GM23338 (cell line): Measurements from ENCODE around the gene PARVA. TPM values are rescaled to one million over a fixed set of nuclear protein-coding genes. Genes with fewer than 3 reads are reported as not detected.

ENCODE experiments used
- ATAC-seq: fragments of 200-7000 bp; cut with Tn5 transposase; 3 replicates; pipeline ENCODE4 v1.9.1; 2020
- DNase-seq: peaks from one replicate; pipeline ENCODE4 v3.0.0-alpha.2; 2015; ENCODE audit warnings: low spot score
- H2AFZ ChIP-seq: fragments of 200-600 bp; sonication (generic); 2 replicates; pipeline ENCODE4 v1.8.0; 2016; ENCODE audit warnings: antibody characterized with exemption, mild to moderate bottlenecking, moderate library complexity
- H3F3A ChIP-seq: fragments of 200-600 bp; sonication (generic); replicated peaks from 2 replicates; pipeline ENCODE4 v1.8.0; 2017; ENCODE audit warnings: antibody characterized with exemption, mixed run types, low read depth
- H3K27ac ChIP-seq: fragments of 200-600 bp; sonication (generic); 2 replicates; pipeline ENCODE4 v1.6.1; 2016; ENCODE audit warnings: low read depth
- H3K27me3 ChIP-seq: fragments of 200-600 bp; sonication (generic); 2 replicates; pipeline ENCODE4 v1.8.0; 2016; ENCODE audit warnings: mild to moderate bottlenecking, mixed run types, moderate library complexity; ENCODE audit not compliant: insufficient read depth
- H3K36me3 ChIP-seq: fragments of 200-600 bp; sonication (generic); 2 replicates; pipeline ENCODE4 v1.8.0; 2016; ENCODE audit warnings: mild to moderate bottlenecking; ENCODE audit not compliant: insufficient read depth
- H3K4me1 ChIP-seq: fragments of 200-600 bp; sonication (generic); 2 replicates; pipeline ENCODE4 v1.8.0; 2016; ENCODE audit warnings: mild to moderate bottlenecking, moderate library complexity; ENCODE audit not compliant: insufficient read depth
- H3K4me2 ChIP-seq: fragments of 200-600 bp; sonication (generic); 2 replicates; pipeline ENCODE4 v1.7.1; 2017; ENCODE audit warnings: mixed run types
- H3K4me3 ChIP-seq: fragments of 200-600 bp; sonication (generic); 2 replicates; pipeline ENCODE4 v1.6.1; 2016; ENCODE audit warnings: mixed run types
- H3K79me2 ChIP-seq: fragments of 200-600 bp; sonication (generic); replicated peaks from 2 replicates; pipeline ENCODE4 v1.8.0; 2017; ENCODE audit warnings: mild to moderate bottlenecking; ENCODE audit not compliant: insufficient read depth
- H3K9me2 ChIP-seq: fragments of 200-600 bp; sonication (generic); 2 replicates; pipeline ENCODE4 v1.8.0; 2017; ENCODE audit not compliant: insufficient read depth
- H4K20me1 ChIP-seq: fragments of 200-600 bp; sonication (generic); replicated peaks from 2 replicates; pipeline ENCODE4 v1.8.0; 2017; ENCODE audit warnings: mild to moderate bottlenecking; ENCODE audit not compliant: insufficient read depth
- H3K27ac Mint-ChIP-seq: 2 replicates; pipeline ENCODE4 v1.8.0; 2020; ENCODE audit warnings: inconsistent platforms, mild to moderate bottlenecking, moderate library complexity, mixed read lengths
- H3K27me3 Mint-ChIP-seq: 3 replicates; pipeline ENCODE4 v1.8.0; 2022; ENCODE audit warnings: low read depth, mild to moderate bottlenecking, moderate library complexity, mixed read lengths, inconsistent platforms; ENCODE audit not compliant: insufficient read depth, poor library complexity
- H3K36me3 Mint-ChIP-seq: 3 replicates; pipeline ENCODE4 v1.8.0; 2021; ENCODE audit warnings: low read depth, mild to moderate bottlenecking, inconsistent platforms, moderate library complexity, mixed read lengths
- H3K4me1 Mint-ChIP-seq: 3 replicates; pipeline ENCODE4 v1.8.0; 2020; ENCODE audit warnings: mild to moderate bottlenecking, inconsistent platforms, mixed read lengths
- H3K4me3 Mint-ChIP-seq: 3 replicates; pipeline ENCODE4 v1.8.0; 2021; ENCODE audit warnings: moderate library complexity, mild to moderate bottlenecking, inconsistent platforms, mixed read lengths
- H3K9me3 Mint-ChIP-seq: 3 replicates; pipeline ENCODE4 v1.8.0; 2020; ENCODE audit warnings: moderate library complexity, mild to moderate bottlenecking, inconsistent platforms, mixed read lengths
- CREB1 ChIP-seq: fragments of 250-450 bp; sonication (Bioruptor Pico); IDR thresholded peaks from 2 replicates; pipeline ENCODE4 v1.5.0; 2020; ENCODE audit warnings: low read depth, mild to moderate bottlenecking, moderate library complexity
- EZH2 ChIP-seq: fragments of 200-600 bp; sonication (generic); IDR thresholded peaks from one replicate; pipeline ENCODE4 v1.8.0; 2017; ENCODE audit warnings: antibody characterized with exemption, mild to moderate bottlenecking, low read depth; ENCODE audit not compliant: unreplicated experiment
- EZH2phosphoT487 ChIP-seq: fragments of 200-600 bp; sonication (generic); IDR thresholded peaks from one replicate; pipeline ENCODE4 v1.8.1; 2018; ENCODE audit warnings: antibody characterized with exemption; ENCODE audit not compliant: unreplicated experiment
- JUNB ChIP-seq: IDR thresholded peaks from one replicate; pipeline ENCODE4 v1.6.1; 2016; ENCODE audit warnings: antibody characterized with exemption; ENCODE audit not compliant: unreplicated experiment
- NANOG ChIP-seq: IDR thresholded peaks from 2 replicates; pipeline ENCODE4 v1.6.1; 2016; ENCODE audit warnings: antibody characterized with exemption, borderline replicate concordance
- POLR2AphosphoS5 ChIP-seq: IDR thresholded peaks from 2 replicates; pipeline ENCODE4 v1.6.1; 2016; ENCODE audit warnings: antibody characterized with exemption, low read depth
- STAT1 ChIP-seq: IDR thresholded peaks from one replicate; pipeline ENCODE4 v1.6.1; 2016; ENCODE audit warnings: antibody characterized with exemption; ENCODE audit not compliant: unreplicated experiment
- ZNF114 ChIP-seq: fragments of 250-450 bp; sonication (Bioruptor Pico); IDR thresholded peaks from 2 replicates; pipeline ENCODE4 v1.5.0; 2020; ENCODE audit warnings: mild to moderate bottlenecking, moderate library complexity
- ZNF331 ChIP-seq: fragments of 250-450 bp; sonication (Bioruptor Pico); IDR thresholded peaks from 2 replicates; pipeline ENCODE4 v1.5.0; 2020; ENCODE audit warnings: low read depth, mild to moderate bottlenecking, moderate library complexity
- polyA plus RNA-seq: library from polyadenylated mRNA; unstranded; fragments of >200 nt; fragmentation: Nextera tagmentation; extraction: Ambion mirVana; gene quantifications from 2 replicates; pipeline ENCODE4 v1.2.1, GENCODE V29; 2016
- total RNA-seq: library from RNA; depleted of rRNA; stranded (reverse); fragments of >200 nt; shearing (Covaris generic); gene quantifications from 2 replicates; pipeline ENCODE4 v1.2.3, GENCODE V29; 2014
- TF ChIP-seq, protein P1 (sequence below): IDR thresholded peaks from one replicate; pipeline ENCODE4 v1.6.1; 2018; ENCODE audit warnings: antibody characterized with exemption; ENCODE audit not compliant: unreplicated experiment
- TF ChIP-seq, protein P2 (sequence below), 2 experiments: fragments of 200-600 bp in 1 of 2; sonication (generic) in 1 of 2; conservative IDR thresholded peaks; 2 replicates each; pipeline versions ENCODE4 v1.5.1 to v1.6.1; 2016 to 2017; ENCODE audit warnings: antibody characterized with exemption in 2 of 2, low read depth in 2 of 2, mild to moderate bottlenecking in 2 of 2, moderate library complexity in 1 of 2
- TF ChIP-seq, protein P3 (sequence below): IDR thresholded peaks from 2 replicates; pipeline ENCODE4 v1.6.1; 2016; ENCODE audit warnings: antibody characterized with exemption

PARVA gene
- total and polyA plus RNA-seq, 2 experiments from 2014 or later = 5.8 to 6.9 TPM

DNA sequence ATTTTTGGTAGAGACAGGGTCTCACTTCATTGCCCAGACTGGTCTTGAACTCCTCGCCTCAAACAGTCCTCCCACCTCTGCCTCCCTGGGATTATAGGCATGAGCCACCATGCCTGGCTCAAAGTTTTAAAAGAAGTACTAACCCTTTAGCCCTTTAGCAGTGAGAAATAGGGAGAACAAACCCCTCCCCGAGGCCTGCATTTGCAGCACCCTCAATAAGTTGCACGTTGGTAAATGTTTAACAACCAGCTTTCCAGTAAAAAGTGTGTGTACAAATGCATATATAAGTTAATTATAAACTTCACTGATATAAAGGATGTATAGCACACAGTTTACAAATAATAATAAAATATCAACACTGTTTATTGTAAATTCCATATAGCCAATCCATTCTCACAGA is 51.8 kb downstream of the PARVA start (continued):
- TF ChIP-seq EZH2 (no peak), CREB1 (CRISPR knock-in tag) (no peak), STAT1 (no peak), ZNF331 (CRISPR knock-in tag) (no peak)
- TF ChIP-seq, protein P1, sequence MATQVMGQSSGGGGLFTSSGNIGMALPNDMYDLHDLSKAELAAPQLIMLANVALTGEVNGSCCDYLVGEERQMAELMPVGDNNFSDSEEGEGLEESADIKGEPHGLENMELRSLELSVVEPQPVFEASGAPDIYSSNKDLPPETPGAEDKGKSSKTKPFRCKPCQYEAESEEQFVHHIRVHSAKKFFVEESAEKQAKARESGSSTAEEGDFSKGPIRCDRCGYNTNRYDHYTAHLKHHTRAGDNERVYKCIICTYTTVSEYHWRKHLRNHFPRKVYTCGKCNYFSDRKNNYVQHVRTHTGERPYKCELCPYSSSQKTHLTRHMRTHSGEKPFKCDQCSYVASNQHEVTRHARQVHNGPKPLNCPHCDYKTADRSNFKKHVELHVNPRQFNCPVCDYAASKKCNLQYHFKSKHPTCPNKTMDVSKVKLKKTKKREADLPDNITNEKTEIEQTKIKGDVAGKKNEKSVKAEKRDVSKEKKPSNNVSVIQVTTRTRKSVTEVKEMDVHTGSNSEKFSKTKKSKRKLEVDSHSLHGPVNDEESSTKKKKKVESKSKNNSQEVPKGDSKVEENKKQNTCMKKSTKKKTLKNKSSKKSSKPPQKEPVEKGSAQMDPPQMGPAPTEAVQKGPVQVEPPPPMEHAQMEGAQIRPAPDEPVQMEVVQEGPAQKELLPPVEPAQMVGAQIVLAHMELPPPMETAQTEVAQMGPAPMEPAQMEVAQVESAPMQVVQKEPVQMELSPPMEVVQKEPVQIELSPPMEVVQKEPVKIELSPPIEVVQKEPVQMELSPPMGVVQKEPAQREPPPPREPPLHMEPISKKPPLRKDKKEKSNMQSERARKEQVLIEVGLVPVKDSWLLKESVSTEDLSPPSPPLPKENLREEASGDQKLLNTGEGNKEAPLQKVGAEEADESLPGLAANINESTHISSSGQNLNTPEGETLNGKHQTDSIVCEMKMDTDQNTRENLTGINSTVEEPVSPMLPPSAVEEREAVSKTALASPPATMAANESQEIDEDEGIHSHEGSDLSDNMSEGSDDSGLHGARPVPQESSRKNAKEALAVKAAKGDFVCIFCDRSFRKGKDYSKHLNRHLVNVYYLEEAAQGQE = no peak
- TF ChIP-seq, protein P2, sequence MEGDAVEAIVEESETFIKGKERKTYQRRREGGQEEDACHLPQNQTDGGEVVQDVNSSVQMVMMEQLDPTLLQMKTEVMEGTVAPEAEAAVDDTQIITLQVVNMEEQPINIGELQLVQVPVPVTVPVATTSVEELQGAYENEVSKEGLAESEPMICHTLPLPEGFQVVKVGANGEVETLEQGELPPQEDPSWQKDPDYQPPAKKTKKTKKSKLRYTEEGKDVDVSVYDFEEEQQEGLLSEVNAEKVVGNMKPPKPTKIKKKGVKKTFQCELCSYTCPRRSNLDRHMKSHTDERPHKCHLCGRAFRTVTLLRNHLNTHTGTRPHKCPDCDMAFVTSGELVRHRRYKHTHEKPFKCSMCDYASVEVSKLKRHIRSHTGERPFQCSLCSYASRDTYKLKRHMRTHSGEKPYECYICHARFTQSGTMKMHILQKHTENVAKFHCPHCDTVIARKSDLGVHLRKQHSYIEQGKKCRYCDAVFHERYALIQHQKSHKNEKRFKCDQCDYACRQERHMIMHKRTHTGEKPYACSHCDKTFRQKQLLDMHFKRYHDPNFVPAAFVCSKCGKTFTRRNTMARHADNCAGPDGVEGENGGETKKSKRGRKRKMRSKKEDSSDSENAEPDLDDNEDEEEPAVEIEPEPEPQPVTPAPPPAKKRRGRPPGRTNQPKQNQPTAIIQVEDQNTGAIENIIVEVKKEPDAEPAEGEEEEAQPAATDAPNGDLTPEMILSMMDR (conservative IDR thresholded peaks at IDR 0.05; ENCODE audit: low read depth in 2 of 2) = no peak

DNA sequence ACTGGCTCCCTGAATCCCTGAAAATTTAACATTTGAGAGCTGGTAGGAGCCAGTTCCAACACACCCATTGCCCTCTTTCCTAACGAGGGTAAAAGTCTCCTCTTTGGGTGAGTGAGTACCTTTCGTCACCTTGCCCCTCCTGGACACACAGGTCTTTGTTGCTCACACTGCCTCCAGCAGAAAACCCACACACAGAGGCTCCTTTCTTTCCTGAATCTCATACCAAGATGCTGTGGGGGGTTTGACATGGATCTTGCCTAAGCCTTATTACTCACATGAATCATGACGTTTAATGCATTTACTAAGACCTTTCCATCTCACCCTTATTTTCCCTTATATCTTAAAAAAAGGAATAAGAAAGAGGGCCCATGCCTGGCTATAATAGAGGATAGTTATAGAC is 53.0 kb downstream of the PARVA start:
- no peak overlapping the region for H3K4me3 Mint-ChIP-seq
- H3K79me2 ChIP-seq = no peaks in the 10 kb centered on the region
- TF ChIP-seq, protein P3, sequence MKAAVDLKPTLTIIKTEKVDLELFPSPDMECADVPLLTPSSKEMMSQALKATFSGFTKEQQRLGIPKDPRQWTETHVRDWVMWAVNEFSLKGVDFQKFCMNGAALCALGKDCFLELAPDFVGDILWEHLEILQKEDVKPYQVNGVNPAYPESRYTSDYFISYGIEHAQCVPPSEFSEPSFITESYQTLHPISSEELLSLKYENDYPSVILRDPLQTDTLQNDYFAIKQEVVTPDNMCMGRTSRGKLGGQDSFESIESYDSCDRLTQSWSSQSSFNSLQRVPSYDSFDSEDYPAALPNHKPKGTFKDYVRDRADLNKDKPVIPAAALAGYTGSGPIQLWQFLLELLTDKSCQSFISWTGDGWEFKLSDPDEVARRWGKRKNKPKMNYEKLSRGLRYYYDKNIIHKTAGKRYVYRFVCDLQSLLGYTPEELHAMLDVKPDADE = no peak
- TF ChIP-seq EZH2 = no peak
- TF ChIP-seq, protein P2 (conservative IDR thresholded peaks at IDR 0.05; ENCODE audit: low read depth in 2 of 2) = no peak
- TF ChIP-seq NANOG = no peak
- TF ChIP-seq EZH2phosphoT487 = no peak
- TF ChIP-seq POLR2AphosphoS5 = no peak
- no peak for TF ChIP-seq ZNF331 (CRISPR knock-in tag)
- TF ChIP-seq, protein P1 = no peak
- no peak for TF ChIP-seq CREB1 (CRISPR knock-in tag)
- TF ChIP-seq STAT1 = no peak
- TF ChIP-seq ZNF114 (CRISPR knock-in tag) = no peak
- no peak for TF ChIP-seq JUNB

More for the DNA sequence above, 53.0 kb downstream of the PARVA start:
- H3K9me3 Mint-ChIP-seq = no peaks in the 10 kb centered on the region
- Histone ChIP-seq H3K27me3 (no peaks in the 10 kb centered on the region), H3K27ac (no peak overlapping the region), H3K4me2 (no peak overlapping the region), H2AFZ (no peak overlapping the region), H3F3A (no peaks in the 10 kb centered on the region), H4K20me1 (no peaks in the 10 kb centered on the region), H3K9me2 (no peaks in the 10 kb centered on the region; the same call in 1 of the 2 replicates), H3K36me3 (no peaks in the 10 kb centered on the region), H3K4me1 (no peaks in the 10 kb centered on the region), H3K4me3 (no peak overlapping the region)
- peaks cover 11% of the 10 kb centered on the region for H3K4me1 Mint-ChIP-seq
- ATAC-seq (no peak), DNase-seq (no peak)
- H3K27ac Mint-ChIP-seq = no peak overlapping the region
- H3K36me3 Mint-ChIP-seq = no peaks in the 10 kb centered on the region
- peaks cover 1% of the 10 kb centered on the region for H3K27me3 Mint-ChIP-seq
